22Rv1 (cell line): ENCODE results near the gene UPK3B.
"Not testable (repeated sequence)": the region's sequence is repeated elsewhere in the genome, so short reads cannot be mapped to it uniquely, and the experiment has no call there.

Source experiments
- CTCF ChIP-seq: fragments of 450-650 bp; IDR thresholded peaks from 2 replicates; pipeline ENCODE4 v1.5.1; 2017; ENCODE audit warnings: mild to moderate bottlenecking
- ZFX ChIP-seq: fragments of 450-650 bp; IDR thresholded peaks from 2 replicates; pipeline ENCODE4 v1.6.1; 2017; ENCODE audit warnings: antibody characterized with exemption, borderline replicate concordance

- TF ChIP-seq CTCF, ZFX: not testable (repeated sequence)
Measured at GRCh38 chr7:76465950-76466349, 44.4 kb upstream of the UPK3B start.
